HepG2 (cell line): Measurements from ENCODE around the gene ELP6. TPM values are rescaled to one million over a fixed set of nuclear protein-coding genes. Genes with fewer than 3 reads are reported as not detected.

Source experiments
- ARID2 ChIP-seq: sonication (generic); formaldehyde crosslinking; IDR thresholded peaks from 2 replicates; pipeline ENCODE4 v1.8.1; 2022; ENCODE audit warnings: mild to moderate bottlenecking, missing genetic modification reagents, borderline replicate concordance
- FLYWCH1 ChIP-seq: sonication (generic); formaldehyde crosslinking; IDR thresholded peaks from 2 replicates; pipeline ENCODE4 v1.8.1; 2023; ENCODE audit warnings: mild to moderate bottlenecking, missing genetic modification reagents
- LBX2 ChIP-seq: sonication (generic); formaldehyde crosslinking; IDR thresholded peaks from 2 replicates; pipeline ENCODE4 v1.5.0; 2020; ENCODE audit warnings: missing genetic modification reagents, mild to moderate bottlenecking, borderline replicate concordance
- SNAI1 ChIP-seq: sonication (generic); formaldehyde crosslinking; IDR thresholded peaks from 2 replicates; pipeline ENCODE4 v1.5.0; 2020; ENCODE audit warnings: mild to moderate bottlenecking, missing genetic modification reagents, borderline replicate concordance
- USF2 ChIP-seq, 2 experiments: sonication (generic) in 1 of 2; formaldehyde crosslinking in 1 of 2; IDR thresholded peaks; 2 replicates each; pipeline versions ENCODE4 v1.5.1 to v1.6.1; 2011 to 2020; ENCODE audit warnings: borderline replicate concordance in 1 of 2, low read depth in 1 of 2, low read length in 1 of 2, mild to moderate bottlenecking in 1 of 2, missing genetic modification reagents in 1 of 2, moderate library complexity in 1 of 2
- ZNF382 ChIP-seq: sonication (generic); formaldehyde crosslinking; IDR thresholded peaks from 2 replicates; pipeline ENCODE4 v1.5.0; 2020; ENCODE audit warnings: missing genetic modification reagents, mild to moderate bottlenecking, borderline replicate concordance
- ZNF430 ChIP-seq: sonication (generic); formaldehyde crosslinking; IDR thresholded peaks from 2 replicates; pipeline ENCODE4 v1.9.0; 2021; ENCODE audit warnings: mild to moderate bottlenecking, missing genetic modification reagents
- ZNF563 ChIP-seq: sonication (generic); formaldehyde crosslinking; IDR thresholded peaks from 2 replicates; pipeline ENCODE4 v1.8.0; 2022; ENCODE audit warnings: mild to moderate bottlenecking, moderate library complexity, missing genetic modification reagents
- polyA plus RNA-seq, 8 experiments: library from polyadenylated mRNA; depleted of rRNA in 3 of 8; stranded (reverse) in 7 of 8; unstranded in 1 of 8; fragments of >200 nt; fragmentation: Illumina TruSeq in 4 of 8; extraction: Trizol in 4 of 8; gene quantifications; 2 replicates each; pipeline versions ENCODE4 v1.2.1 to v1.2.3, GENCODE V29; 2011 to 2016; ENCODE audit warnings: low read depth in 4 of 8, missing spikeins in 1 of 8, mixed read lengths in 1 of 8; ENCODE audit not compliant: insufficient read depth in 1 of 8
- total RNA-seq, 5 experiments: library from RNA; depleted of rRNA; stranded (reverse); fragments of >200 nt; fragmentation: Illumina TruSeq; extraction: Trizol; gene quantifications; 2 replicates each; pipeline ENCODE4 v1.2.3, GENCODE V29; 2016; ENCODE audit warnings: low read depth in 1 of 5
- TF ChIP-seq, protein P1 (sequence below): fragments of 450-650 bp; IDR thresholded peaks from 2 replicates; pipeline ENCODE4 v1.6.1; 2017; ENCODE audit warnings: mild to moderate bottlenecking
- TF ChIP-seq, protein P2 (sequence below): IDR thresholded peaks from 2 replicates; pipeline ENCODE4 v1.4.0; 2020; ENCODE audit warnings: mild to moderate bottlenecking, missing genetic modification reagents
- TF ChIP-seq, protein P3 (sequence below): sonication (generic); formaldehyde crosslinking; IDR thresholded peaks from 2 replicates; pipeline ENCODE4 v1.5.0; 2020; ENCODE audit warnings: mild to moderate bottlenecking, missing genetic modification reagents, moderate library complexity
- TF ChIP-seq, protein P4 (sequence below): sonication (generic); formaldehyde crosslinking; IDR thresholded peaks from 2 replicates; pipeline ENCODE4 v1.4.0; 2020; ENCODE audit warnings: missing genetic modification reagents

Gene ELP6
- total and polyA plus RNA-seq, 2 of the 13 experiments (the other 11 are each of a cell fraction or from before 2014, with no cell fraction given) = 45.0 to 49.3 TPM

DNA sequence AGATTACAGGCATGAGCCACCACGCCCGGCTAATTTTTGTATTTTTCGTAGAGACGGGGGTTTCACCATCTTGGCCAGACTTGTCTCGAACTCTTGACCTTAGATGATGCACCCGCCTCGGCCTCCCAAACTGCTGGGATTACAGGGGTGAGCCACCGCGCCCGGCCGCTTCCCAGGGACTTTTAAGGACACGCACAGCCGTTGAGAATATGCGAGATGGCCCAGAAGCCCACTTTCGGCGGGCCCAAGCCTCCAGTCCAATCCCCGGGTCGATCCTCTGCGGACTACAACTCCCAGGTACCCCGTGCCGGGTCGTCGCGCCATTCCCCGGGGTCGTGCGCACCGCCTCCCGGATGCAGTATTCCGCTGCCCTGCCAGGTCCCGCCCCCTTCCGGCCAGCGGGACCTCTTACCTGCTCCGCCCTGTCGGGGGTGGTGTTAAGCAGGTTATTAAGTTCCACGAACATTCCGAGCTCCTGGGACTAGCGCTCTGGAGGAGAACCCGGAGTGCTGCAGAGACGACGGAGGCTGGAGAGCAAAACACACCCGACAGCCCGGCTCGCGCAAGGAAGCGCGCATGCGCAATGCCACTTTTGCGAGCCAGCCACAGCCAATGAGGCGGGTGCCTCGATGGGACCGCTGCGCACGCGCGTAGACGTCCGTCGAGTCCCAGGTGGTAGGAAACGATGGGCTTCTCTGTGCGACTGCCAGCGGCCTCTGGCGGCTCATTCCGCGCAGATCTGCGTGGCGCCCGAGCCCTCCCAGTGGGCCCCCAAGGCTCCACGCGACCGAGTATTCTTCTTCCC is at the start of gene ELP6 (continued):
- TF ChIP-seq, protein P1, sequence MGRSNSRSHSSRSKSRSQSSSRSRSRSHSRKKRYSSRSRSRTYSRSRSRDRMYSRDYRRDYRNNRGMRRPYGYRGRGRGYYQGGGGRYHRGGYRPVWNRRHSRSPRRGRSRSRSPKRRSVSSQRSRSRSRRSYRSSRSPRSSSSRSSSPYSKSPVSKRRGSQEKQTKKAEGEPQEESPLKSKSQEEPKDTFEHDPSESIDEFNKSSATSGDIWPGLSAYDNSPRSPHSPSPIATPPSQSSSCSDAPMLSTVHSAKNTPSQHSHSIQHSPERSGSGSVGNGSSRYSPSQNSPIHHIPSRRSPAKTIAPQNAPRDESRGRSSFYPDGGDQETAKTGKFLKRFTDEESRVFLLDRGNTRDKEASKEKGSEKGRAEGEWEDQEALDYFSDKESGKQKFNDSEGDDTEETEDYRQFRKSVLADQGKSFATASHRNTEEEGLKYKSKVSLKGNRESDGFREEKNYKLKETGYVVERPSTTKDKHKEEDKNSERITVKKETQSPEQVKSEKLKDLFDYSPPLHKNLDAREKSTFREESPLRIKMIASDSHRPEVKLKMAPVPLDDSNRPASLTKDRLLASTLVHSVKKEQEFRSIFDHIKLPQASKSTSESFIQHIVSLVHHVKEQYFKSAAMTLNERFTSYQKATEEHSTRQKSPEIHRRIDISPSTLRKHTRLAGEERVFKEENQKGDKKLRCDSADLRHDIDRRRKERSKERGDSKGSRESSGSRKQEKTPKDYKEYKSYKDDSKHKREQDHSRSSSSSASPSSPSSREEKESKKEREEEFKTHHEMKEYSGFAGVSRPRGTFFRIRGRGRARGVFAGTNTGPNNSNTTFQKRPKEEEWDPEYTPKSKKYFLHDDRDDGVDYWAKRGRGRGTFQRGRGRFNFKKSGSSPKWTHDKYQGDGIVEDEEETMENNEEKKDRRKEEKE = no peak
- no peak for TF ChIP-seq ARID2
- TF ChIP-seq ZNF430 = 0 out of 2 replicates have a peak, but pooled peaks have one; percentile 41
- no peak for TF ChIP-seq LBX2
- TF ChIP-seq, protein P2, sequence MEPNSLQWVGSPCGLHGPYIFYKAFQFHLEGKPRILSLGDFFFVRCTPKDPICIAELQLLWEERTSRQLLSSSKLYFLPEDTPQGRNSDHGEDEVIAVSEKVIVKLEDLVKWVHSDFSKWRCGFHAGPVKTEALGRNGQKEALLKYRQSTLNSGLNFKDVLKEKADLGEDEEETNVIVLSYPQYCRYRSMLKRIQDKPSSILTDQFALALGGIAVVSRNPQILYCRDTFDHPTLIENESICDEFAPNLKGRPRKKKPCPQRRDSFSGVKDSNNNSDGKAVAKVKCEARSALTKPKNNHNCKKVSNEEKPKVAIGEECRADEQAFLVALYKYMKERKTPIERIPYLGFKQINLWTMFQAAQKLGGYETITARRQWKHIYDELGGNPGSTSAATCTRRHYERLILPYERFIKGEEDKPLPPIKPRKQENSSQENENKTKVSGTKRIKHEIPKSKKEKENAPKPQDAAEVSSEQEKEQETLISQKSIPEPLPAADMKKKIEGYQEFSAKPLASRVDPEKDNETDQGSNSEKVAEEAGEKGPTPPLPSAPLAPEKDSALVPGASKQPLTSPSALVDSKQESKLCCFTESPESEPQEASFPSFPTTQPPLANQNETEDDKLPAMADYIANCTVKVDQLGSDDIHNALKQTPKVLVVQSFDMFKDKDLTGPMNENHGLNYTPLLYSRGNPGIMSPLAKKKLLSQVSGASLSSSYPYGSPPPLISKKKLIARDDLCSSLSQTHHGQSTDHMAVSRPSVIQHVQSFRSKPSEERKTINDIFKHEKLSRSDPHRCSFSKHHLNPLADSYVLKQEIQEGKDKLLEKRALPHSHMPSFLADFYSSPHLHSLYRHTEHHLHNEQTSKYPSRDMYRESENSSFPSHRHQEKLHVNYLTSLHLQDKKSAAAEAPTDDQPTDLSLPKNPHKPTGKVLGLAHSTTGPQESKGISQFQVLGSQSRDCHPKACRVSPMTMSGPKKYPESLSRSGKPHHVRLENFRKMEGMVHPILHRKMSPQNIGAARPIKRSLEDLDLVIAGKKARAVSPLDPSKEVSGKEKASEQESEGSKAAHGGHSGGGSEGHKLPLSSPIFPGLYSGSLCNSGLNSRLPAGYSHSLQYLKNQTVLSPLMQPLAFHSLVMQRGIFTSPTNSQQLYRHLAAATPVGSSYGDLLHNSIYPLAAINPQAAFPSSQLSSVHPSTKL (CRISPR knock-in tag) = no peak; the same call in none of the 2 replicates
- TF ChIP-seq ZNF382 (CRISPR knock-in tag) = no peak
- no peak for TF ChIP-seq SNAI1 (CRISPR knock-in tag)
- peak; percentile 61; the same call in 1 of the 2 replicates for TF ChIP-seq ZNF563 (CRISPR knock-in tag)
- TF ChIP-seq FLYWCH1 (CRISPR knock-in tag) = no peak
- TF ChIP-seq, protein P3, sequence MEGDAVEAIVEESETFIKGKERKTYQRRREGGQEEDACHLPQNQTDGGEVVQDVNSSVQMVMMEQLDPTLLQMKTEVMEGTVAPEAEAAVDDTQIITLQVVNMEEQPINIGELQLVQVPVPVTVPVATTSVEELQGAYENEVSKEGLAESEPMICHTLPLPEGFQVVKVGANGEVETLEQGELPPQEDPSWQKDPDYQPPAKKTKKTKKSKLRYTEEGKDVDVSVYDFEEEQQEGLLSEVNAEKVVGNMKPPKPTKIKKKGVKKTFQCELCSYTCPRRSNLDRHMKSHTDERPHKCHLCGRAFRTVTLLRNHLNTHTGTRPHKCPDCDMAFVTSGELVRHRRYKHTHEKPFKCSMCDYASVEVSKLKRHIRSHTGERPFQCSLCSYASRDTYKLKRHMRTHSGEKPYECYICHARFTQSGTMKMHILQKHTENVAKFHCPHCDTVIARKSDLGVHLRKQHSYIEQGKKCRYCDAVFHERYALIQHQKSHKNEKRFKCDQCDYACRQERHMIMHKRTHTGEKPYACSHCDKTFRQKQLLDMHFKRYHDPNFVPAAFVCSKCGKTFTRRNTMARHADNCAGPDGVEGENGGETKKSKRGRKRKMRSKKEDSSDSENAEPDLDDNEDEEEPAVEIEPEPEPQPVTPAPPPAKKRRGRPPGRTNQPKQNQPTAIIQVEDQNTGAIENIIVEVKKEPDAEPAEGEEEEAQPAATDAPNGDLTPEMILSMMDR (CRISPR knock-in tag) = peak; percentile 87
- no peak for TF ChIP-seq USF2 (IDR thresholded peaks at IDR 0.05; ENCODE audit: low read depth, low read length)
- no peak; the same call in 1 of the 2 replicates for TF ChIP-seq USF2 (CRISPR knock-in tag; IDR thresholded peaks at IDR 0.05; ENCODE audit: borderline replicate concordance)
- TF ChIP-seq, protein P4, sequence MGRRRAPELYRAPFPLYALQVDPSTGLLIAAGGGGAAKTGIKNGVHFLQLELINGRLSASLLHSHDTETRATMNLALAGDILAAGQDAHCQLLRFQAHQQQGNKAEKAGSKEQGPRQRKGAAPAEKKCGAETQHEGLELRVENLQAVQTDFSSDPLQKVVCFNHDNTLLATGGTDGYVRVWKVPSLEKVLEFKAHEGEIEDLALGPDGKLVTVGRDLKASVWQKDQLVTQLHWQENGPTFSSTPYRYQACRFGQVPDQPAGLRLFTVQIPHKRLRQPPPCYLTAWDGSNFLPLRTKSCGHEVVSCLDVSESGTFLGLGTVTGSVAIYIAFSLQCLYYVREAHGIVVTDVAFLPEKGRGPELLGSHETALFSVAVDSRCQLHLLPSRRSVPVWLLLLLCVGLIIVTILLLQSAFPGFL (CRISPR knock-in tag) = no peak
